Urothelium cell line (cell line): ENCODE measurements around the gene LRRC8D.
A peak's percentile ranks its signal among the peaks of the same experiment; 100 is the strongest.

Experiments used
- DNase-seq: peaks from one replicate; pipeline ENCODE4 v3.0.0; 2011; ENCODE audit warnings: low spot score, mixed read lengths
- FAIRE-seq: peaks from 2 replicates; lab custom pipeline; 2011; peaks lifted over from hg19 to GRCh38; lab: Jason Lieb, UNC

Gene LRRC8D

GRCh38 chr1:89934461-89934860, 113.6 kb downstream of the LRRC8D start:
- DNase-seq (no peak), FAIRE-seq (no peak)

GRCh38 chr1:89935235-89935634, 114.4 kb downstream of the LRRC8D start:
- no peak for DNase-seq
- no peak for FAIRE-seq

GRCh38 chr1:89936694-89937093, 115.9 kb downstream of the LRRC8D start:
- DNase-seq = no peak
- no peak for FAIRE-seq

GRCh38 chr1:89938171-89939055, 117.6 kb downstream of the LRRC8D start:
- no peak for DNase-seq
- FAIRE-seq = no peak

- FAIRE-seq (no peak), DNase-seq (no peak)
These were observed 118.3 kb downstream of the LRRC8D start for GRCh38 chr1:89939059-89939570.

GRCh38 chr1:89939693-89940438, 119.0 kb downstream of the LRRC8D start:
- FAIRE-seq (no peak), DNase-seq (no peak)

- no peak for DNase-seq
These were observed 120.4 kb downstream of the LRRC8D start for GRCh38 chr1:89941110-89941766.

GRCh38 chr1:89942014-89942413, 121.2 kb downstream of the LRRC8D start:
- no peak for FAIRE-seq

More at GRCh38 chr1:89941110-89941766, 120.4 kb downstream of the LRRC8D start:
- FAIRE-seq = no peak

GRCh38 chr1:89942825-89943658, 122.2 kb downstream of the LRRC8D start:
- DNase-seq (no peak), FAIRE-seq (no peak)

More at GRCh38 chr1:89942014-89942413, 121.2 kb downstream of the LRRC8D start:
- DNase-seq = no peak

- FAIRE-seq (no peak), DNase-seq (no peak)
These were observed 123.3 kb downstream of the LRRC8D start for GRCh38 chr1:89943846-89944781.

- FAIRE-seq (no peak), DNase-seq (peak; percentile 31)
These were observed 125.1 kb downstream of the LRRC8D start for GRCh38 chr1:89945852-89946476.

GRCh38 chr1:89946532-89946931, 125.7 kb downstream of the LRRC8D start:
- no peak for DNase-seq
- FAIRE-seq = no peak

- DNase-seq (no peak), FAIRE-seq (no peak)
These were observed 128.0 kb downstream of the LRRC8D start for GRCh38 chr1:89948722-89949345.

GRCh38 chr1:89949991-89950624, 129.3 kb downstream of the LRRC8D start:
- FAIRE-seq (no peak), DNase-seq (no peak)

- FAIRE-seq (no peak), DNase-seq (no peak)
These were observed 129.9 kb downstream of the LRRC8D start for GRCh38 chr1:89950703-89951102.

- DNase-seq (no peak), FAIRE-seq (no peak)
These were observed 131.2 kb downstream of the LRRC8D start for GRCh38 chr1:89951766-89952604.

- no peak for DNase-seq
- FAIRE-seq = no peak
These were observed 131.8 kb downstream of the LRRC8D start for GRCh38 chr1:89952605-89953130.
